MG63 (cell line): ENCODE data around the gene GAS7. TPM values are rescaled to one million over a fixed set of nuclear protein-coding genes. Genes with fewer than 3 reads are reported as not detected.
A peak's percentile ranks its signal among the peaks of the same experiment; 100 is the strongest.

Experiments used
- DNase-seq: peaks from one replicate; pipeline ENCODE4 v3.0.0-alpha.2; 2020
- H3K27me3 ChIP-seq: fragments of 250-450 bp; sonication (Bioruptor Pico); 2 replicates; pipeline ENCODE4 v1.5.1; 2020; ENCODE audit warnings: mild to moderate bottlenecking, moderate library complexity
- H3K36me3 ChIP-seq: fragments of 250-450 bp; sonication (Bioruptor Pico); 2 replicates; pipeline ENCODE4 v1.5.1; 2020; ENCODE audit warnings: mild to moderate bottlenecking, moderate library complexity
- H3K4me3 ChIP-seq: fragments of 250-450 bp; sonication (Bioruptor Pico); 2 replicates; pipeline ENCODE4 v1.5.1; 2020; ENCODE audit warnings: mild to moderate bottlenecking, moderate library complexity
- H3K9me3 ChIP-seq: fragments of 250-450 bp; sonication (Bioruptor Pico); 2 replicates; pipeline ENCODE4 v1.5.1; 2020; ENCODE audit warnings: mild to moderate bottlenecking, moderate library complexity
- total RNA-seq: library from RNA; depleted of rRNA; stranded (reverse); fragments of >200 nt; shearing (Covaris generic); gene quantifications from 2 replicates; pipeline ENCODE4 v1.2.3, GENCODE V29; 2014; ENCODE audit warnings: low replicate concordance

The GAS7 gene
- total RNA-seq, 1 experiment from 2014 or later = 8.7 TPM

DNA sequence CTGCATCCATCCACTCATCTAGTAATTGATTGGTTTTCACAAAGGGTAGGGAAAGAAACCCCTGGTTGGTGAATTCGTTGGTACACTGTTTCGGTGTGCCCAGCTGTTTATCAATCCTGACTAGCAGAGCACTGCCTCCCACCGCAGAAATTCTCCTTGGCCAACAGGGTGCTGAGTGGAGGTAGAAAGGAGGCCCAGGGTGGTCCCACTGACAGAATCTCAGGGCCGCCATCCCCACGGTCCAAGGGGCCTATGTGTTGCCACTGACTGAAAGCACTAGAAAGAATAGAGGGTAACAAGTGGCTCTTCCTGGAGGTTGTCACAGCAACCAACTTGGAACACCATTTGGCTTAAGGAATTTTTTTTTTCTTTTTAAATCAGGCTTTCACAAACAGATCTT is 284.9 kb downstream of the GAS7 start:
- Histone ChIP-seq H3K27me3 (no peaks in the 10 kb centered on the region), H3K4me3 (no peak overlapping the region), H3K9me3 (no peaks in the 10 kb centered on the region), H3K36me3 (no peaks in the 10 kb centered on the region)
- no peak for DNase-seq

DNA sequence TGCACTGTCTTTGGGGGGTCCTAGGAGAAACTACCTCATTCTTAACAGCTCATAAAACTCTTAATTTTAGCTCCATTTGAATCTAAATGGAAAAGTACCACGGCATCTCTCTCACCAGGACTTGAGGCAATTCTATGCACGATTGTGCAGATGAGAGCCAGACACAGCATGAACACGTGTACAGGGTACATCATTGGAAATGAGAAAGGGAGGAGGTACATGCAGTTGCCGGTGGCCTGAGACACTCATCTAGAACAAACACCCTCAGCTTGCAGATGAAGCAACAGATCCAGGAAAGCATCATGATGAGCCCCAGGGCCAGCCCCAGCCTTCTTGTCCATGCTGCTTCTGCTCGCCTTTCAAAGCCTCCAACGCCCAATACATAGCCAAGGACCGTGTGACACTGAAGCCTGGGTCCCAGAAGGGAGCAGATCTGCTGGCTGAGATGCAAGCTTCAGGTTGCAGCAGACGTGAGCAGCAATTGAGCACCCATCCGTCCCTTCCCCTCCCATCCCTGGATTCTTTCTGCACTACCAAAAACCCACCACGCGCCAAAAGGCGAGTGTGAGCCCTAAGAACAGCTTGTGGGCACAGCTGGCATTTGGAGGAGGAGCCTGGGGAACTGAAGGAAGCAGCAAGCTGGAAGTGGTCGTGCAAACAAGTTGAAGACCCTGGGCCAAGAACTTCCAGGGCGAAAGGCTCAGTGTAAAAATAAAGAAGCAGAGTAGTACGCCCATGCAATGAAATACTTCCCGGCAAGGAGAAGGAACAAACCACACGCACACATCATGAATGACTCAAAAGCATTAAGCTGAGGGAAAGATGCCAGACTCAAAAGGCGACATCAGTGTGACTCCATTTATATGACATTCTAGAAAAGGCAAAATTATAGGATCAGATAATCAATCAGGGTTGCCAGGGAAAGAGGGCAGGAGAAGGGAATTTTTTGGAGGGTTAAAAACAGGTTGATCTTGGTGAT is 286.0 kb downstream of the GAS7 start:
- H3K36me3 ChIP-seq = no peaks in the 10 kb centered on the region
- H3K27me3 ChIP-seq = no peaks in the 10 kb centered on the region
- no peak overlapping the region for H3K4me3 ChIP-seq
- DNase-seq = no peak
- H3K9me3 ChIP-seq = no peaks in the 10 kb centered on the region

- Histone ChIP-seq H3K9me3 (no peaks in the 10 kb centered on the region), H3K4me3 (no peak overlapping the region), H3K36me3 (no peaks in the 10 kb centered on the region), H3K27me3 (no peaks in the 10 kb centered on the region)
- no peak for DNase-seq
Measured at GRCh38 chr17:9911089-9911488, 287.3 kb downstream of the GAS7 start.

DNA sequence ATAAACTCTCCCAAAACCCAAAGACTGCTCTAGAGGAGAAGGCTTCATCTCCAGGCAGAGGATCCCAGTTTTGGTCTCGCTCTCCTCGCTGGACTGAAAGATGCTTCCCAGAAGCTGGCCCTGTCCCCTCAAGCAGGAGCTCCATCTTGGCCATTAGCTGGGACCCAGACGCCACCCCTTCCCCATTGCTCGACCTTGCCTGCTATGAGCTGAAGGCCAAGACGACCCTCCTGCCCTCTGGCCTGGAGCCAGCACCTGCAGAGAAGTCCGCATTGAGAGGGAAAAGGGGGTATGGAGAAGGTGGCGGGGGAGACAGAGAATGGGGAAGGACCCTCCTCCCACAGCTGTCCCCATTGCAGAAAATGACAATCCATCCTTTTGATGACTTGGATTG is 289.8 kb downstream of the GAS7 start:
- Histone ChIP-seq H3K9me3 (no peaks in the 10 kb centered on the region), H3K4me3 (no peak overlapping the region), H3K27me3 (no peaks in the 10 kb centered on the region), H3K36me3 (no peaks in the 10 kb centered on the region)
- DNase-seq = no peak

- Histone ChIP-seq H3K9me3 (no peaks in the 10 kb centered on the region), H3K27me3 (no peaks in the 10 kb centered on the region), H3K4me3 (no peak overlapping the region), H3K36me3 (no peaks in the 10 kb centered on the region)
- no peak for DNase-seq
Measured at GRCh38 chr17:9907883-9908648, 290.3 kb downstream of the GAS7 start.

DNA sequence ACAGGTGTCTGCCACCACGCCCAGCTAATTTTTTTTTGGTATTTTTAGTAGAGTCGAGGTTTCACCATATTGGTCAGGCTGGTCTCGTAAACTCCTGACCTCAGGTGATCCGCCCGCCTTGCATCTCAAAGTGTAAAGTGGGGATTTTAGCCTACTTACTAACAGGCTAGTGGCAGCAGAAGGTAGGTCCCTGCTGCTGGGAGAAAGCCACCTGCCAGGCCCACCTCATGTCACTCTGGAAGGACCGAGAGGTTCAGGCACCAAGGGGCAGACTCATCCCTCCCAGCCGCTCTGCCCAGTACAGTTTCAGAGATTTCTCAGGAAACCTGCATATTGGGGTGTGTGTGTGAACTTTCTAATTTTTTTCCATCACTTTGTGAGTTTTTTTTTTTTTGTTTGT is 291.3 kb downstream of the GAS7 start:
- Histone ChIP-seq H3K9me3 (no peaks in the 10 kb centered on the region), H3K36me3 (no peaks in the 10 kb centered on the region), H3K27me3 (no peaks in the 10 kb centered on the region), H3K4me3 (no peak overlapping the region)
- DNase-seq = no peak

GRCh38 chr17:9906616-9907015 is 291.8 kb downstream of the GAS7 start:
- DNase-seq = no peak
- Histone ChIP-seq H3K4me3 (no peak overlapping the region), H3K36me3 (no peaks in the 10 kb centered on the region), H3K9me3 (no peaks in the 10 kb centered on the region), H3K27me3 (no peaks in the 10 kb centered on the region)

GRCh38 chr17:9905902-9906301 is 292.5 kb downstream of the GAS7 start:
- Histone ChIP-seq H3K9me3 (no peaks in the 10 kb centered on the region), H3K27me3 (no peaks in the 10 kb centered on the region), H3K4me3 (no peak overlapping the region), H3K36me3 (no peaks in the 10 kb centered on the region)
- DNase-seq = peak; percentile 52

- Histone ChIP-seq H3K36me3 (no peaks in the 10 kb centered on the region), H3K9me3 (no peaks in the 10 kb centered on the region), H3K27me3 (no peaks in the 10 kb centered on the region), H3K4me3 (no peak within 1 kb of the TSS)
- DNase-seq = no peak
Measured at GRCh38 chr17:9905078-9905415, 293.4 kb downstream of the GAS7 start, which contains the start of gene RCVRN. Gene RCVRN, minus strand, starts transcription at chr17:9905271. Its CDS starts 91 bp downstream, at chr17:9905180.

GRCh38 chr17:9904277-9905077 is 293.9 kb downstream of the GAS7 start:
- Histone ChIP-seq H3K36me3 (no peaks in the 10 kb centered on the region), H3K9me3 (no peaks in the 10 kb centered on the region), H3K27me3 (no peaks in the 10 kb centered on the region), H3K4me3 (no peak overlapping the region)
- no peak for DNase-seq

- no peak for DNase-seq
- Histone ChIP-seq H3K9me3 (no peaks in the 10 kb centered on the region), H3K4me3 (no peak overlapping the region), H3K36me3 (no peaks in the 10 kb centered on the region), H3K27me3 (no peaks in the 10 kb centered on the region)
Measured at GRCh38 chr17:9902120-9902519, 296.3 kb downstream of the GAS7 start.

DNA sequence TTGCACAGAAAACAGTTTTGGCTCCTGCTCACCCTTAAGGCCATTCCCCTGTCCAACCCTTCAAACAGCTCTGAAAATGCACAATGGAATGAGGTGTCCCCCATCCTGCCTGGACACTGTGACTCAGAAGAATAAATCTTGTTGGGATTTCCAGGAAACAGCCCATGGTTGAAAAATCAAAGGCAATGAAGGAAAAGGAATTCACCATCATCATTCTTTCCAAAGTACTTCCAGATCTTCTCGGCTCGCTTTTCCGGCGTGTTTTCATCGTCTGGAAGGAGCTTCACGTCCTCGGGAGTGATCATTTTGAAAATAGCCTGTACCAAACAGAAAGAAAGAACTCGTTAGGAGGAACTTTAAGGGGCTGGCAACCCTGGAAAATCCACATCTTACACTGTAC is 297.6 kb downstream of the GAS7 start:
- no peak overlapping the region for H3K4me3 ChIP-seq
- H3K36me3 ChIP-seq = no peaks in the 10 kb centered on the region
- no peaks in the 10 kb centered on the region for H3K27me3 ChIP-seq
- DNase-seq = peak; percentile 47
- H3K9me3 ChIP-seq = no peaks in the 10 kb centered on the region

GRCh38 chr17:9900044-9900594 is 298.3 kb downstream of the GAS7 start:
- Histone ChIP-seq H3K9me3 (no peaks in the 10 kb centered on the region), H3K27me3 (no peaks in the 10 kb centered on the region), H3K4me3 (no peak overlapping the region), H3K36me3 (no peaks in the 10 kb centered on the region)
- DNase-seq = no peak

DNA sequence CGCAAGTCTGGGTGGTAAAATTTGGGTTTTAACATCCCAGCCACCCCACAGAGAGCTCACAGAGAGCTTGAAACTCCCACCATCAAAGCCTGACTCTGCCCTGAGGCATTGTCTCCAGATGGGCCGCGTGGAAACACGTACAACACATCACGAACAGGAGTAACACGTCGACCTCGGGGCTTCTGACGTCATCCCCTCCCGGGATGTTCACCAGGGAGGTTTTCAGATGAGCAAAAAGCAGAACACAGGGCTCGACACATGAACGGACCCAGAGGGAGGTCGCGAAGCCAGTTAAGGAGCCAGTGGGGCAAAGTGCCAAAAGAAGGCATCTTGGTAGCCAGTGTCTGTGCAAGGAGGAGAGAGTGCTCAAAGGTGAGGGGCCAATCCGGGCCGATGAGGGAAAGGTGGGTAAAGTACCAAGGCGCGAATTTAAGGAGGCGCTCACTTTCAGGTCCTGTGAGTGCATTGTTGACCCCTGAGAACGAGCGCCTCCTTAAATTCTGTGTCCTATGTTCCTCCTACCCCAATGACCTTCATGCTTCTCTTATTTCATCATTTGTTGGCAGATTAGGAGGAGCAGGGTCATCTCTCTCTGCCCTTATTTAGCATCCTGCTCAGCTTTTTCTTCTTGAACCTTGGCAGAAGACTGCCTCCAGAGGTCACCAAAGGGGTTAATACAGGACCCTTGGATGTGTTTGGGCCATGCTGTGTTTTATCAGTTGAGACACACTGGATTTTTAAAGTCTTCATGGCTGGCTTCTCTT is 298.9 kb downstream of the GAS7 start:
- no peak for DNase-seq
- H3K36me3 ChIP-seq = no peaks in the 10 kb centered on the region

GRCh38 chr17:9898812-9899211 is 299.6 kb downstream of the GAS7 start:
- H3K36me3 ChIP-seq = no peaks in the 10 kb centered on the region

More for the DNA sequence above, 298.9 kb downstream of the GAS7 start:
- H3K9me3 ChIP-seq = no peaks in the 10 kb centered on the region
- H3K4me3 ChIP-seq = no peak overlapping the region
- H3K27me3 ChIP-seq = no peaks in the 10 kb centered on the region

DNA sequence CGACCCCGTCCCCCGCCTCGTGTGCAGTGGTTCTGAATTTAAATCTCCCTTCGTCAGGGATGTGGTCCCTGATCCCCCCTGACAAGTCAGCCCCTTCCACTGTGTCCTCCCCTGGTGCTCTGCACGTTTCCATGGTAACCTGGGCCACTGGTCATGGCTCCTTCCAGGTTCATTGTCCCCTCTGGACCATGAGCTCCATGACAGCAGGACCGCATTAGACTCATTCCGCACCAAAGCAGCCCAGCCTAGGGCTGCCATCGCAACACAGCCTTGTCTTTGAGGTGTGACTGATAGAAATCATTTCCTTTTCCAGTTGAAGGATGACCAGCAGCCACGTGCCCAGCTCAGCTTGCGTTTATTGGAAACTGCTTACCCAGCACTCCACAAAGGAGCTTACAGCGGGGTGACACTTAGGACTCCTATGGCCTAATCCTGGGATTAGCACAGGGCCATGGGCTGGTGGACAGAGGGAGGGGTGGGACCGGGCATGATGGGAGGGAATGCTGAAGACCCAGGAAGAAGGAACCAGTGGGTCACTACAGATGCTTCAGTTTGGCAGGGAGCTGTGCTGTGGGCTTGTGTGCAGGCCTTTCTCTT is 300.9 kb downstream of the GAS7 start:
- Histone ChIP-seq H3K27me3 (no peaks in the 10 kb centered on the region), H3K9me3 (no peaks in the 10 kb centered on the region; the same call in 1 of the 2 replicates), H3K36me3 (no peaks in the 10 kb centered on the region), H3K4me3 (no peak overlapping the region)
- no peak for DNase-seq

More at GRCh38 chr17:9898812-9899211, 299.6 kb downstream of the GAS7 start:
- Histone ChIP-seq H3K27me3 (no peaks in the 10 kb centered on the region), H3K9me3 (no peaks in the 10 kb centered on the region), H3K4me3 (no peak overlapping the region)
- no peak for DNase-seq
